ENCODE data around the gene TGFBR3.

GRCh38 chr1:91651661-91652071 is 234.3 kb downstream of the TGFBR3 start:
- no peak for TF ChIP-seq CTCF (IDR thresholded peaks at IDR 0.05)
- TF ChIP-seq POLR2A (IDR thresholded peaks at IDR 0.05): no peak
